LNCAP (cell line): ENCODE measurements around the gene DEXI.

Source experiments
- CTCF ChIP-seq: fragments of 450-650 bp; IDR thresholded peaks from 2 replicates; pipeline ENCODE4 v1.5.1; 2017; ENCODE audit warnings: mild to moderate bottlenecking

DEXI gene

GRCh38 chr16:10954903-10955302 lies 12.6 kb upstream of the DEXI start:
- TF ChIP-seq CTCF = no peak

- no peak for TF ChIP-seq CTCF
Observed at GRCh38 chr16:10951026-10951425, 8.8 kb upstream of the DEXI start.

- no peak for TF ChIP-seq CTCF
Observed at GRCh38 chr16:10950393-10950792, 8.1 kb upstream of the DEXI start.

- no peak for TF ChIP-seq CTCF
Observed at GRCh38 chr16:10949424-10949970, 7.2 kb upstream of the DEXI start.

GRCh38 chr16:10947211-10947787 lies 5.0 kb upstream of the DEXI start:
- TF ChIP-seq CTCF = no peak

- no peak for TF ChIP-seq CTCF
Observed at GRCh38 chr16:10946308-10946707, 4.0 kb upstream of the DEXI start.

- no peak for TF ChIP-seq CTCF
Observed at GRCh38 chr16:10945065-10945787, 3.0 kb upstream of the DEXI start.
